Measurements from ENCODE around the gene USP21.

The USP21 gene

GRCh38 chr1:161153682-161154337 lies 5.5 kb upstream of the USP21 start, which contains the start of gene UFC1:
UFC1 (plus strand) TSS chr1:161153978; CDS start chr1:161153998, 20 bp downstream.
- TF ChIP-seq FOXP2 (optimal IDR thresholded peaks at IDR 0.05; ENCODE audit: borderline replicate concordance, extremely low read depth, extremely low read length, insufficient read depth): no peak
- TF ChIP-seq TAF1 (IDR thresholded peaks at IDR 0.05; ENCODE audit: borderline replicate concordance, insufficient read depth, low read length): peak; percentile 98
- TF ChIP-seq REST (IDR thresholded peaks at IDR 0.05; ENCODE audit: insufficient read depth in 1 of 2, low read depth in 2 of 2, low read length in 2 of 2): peak in 1 of 2 experiments; percentile 68; a peak in 1 of 4 replicates
- peak; percentile 88 for TF ChIP-seq POLR2AphosphoS5 (IDR thresholded peaks at IDR 0.05; ENCODE audit: low read depth, low read length)
- peak; percentile 87; the same call in 1 of the 2 replicates for TF ChIP-seq SIN3A (IDR thresholded peaks at IDR 0.05; ENCODE audit: borderline replicate concordance, insufficient read depth, low read length)

- TF ChIP-seq POLR2AphosphoS5 (IDR thresholded peaks at IDR 0.05; ENCODE audit: low read depth, low read length): no peak
- TF ChIP-seq TAF1 (IDR thresholded peaks at IDR 0.05; ENCODE audit: borderline replicate concordance, insufficient read depth, low read length): no peak
- TF ChIP-seq REST (IDR thresholded peaks at IDR 0.05; ENCODE audit: insufficient read depth in 1 of 2, low read depth in 2 of 2, low read length in 2 of 2): no peak
- no peak for TF ChIP-seq SIN3A (IDR thresholded peaks at IDR 0.05; ENCODE audit: borderline replicate concordance, insufficient read depth, low read length)
- TF ChIP-seq FOXP2 (optimal IDR thresholded peaks at IDR 0.05; ENCODE audit: borderline replicate concordance, extremely low read depth, extremely low read length, insufficient read depth): no peak
Observed at GRCh38 chr1:161157867-161158266, 1.4 kb upstream of the USP21 start.

GRCh38 chr1:161158316-161159010 lies 837 bp upstream of the USP21 start:
- TF ChIP-seq FOXP2 (optimal IDR thresholded peaks at IDR 0.05; ENCODE audit: borderline replicate concordance, extremely low read depth, extremely low read length, insufficient read depth) (no peak), TAF1 (IDR thresholded peaks at IDR 0.05; ENCODE audit: borderline replicate concordance, insufficient read depth, low read length) (no peak), REST (IDR thresholded peaks at IDR 0.05; ENCODE audit: insufficient read depth in 1 of 2, low read depth in 2 of 2, low read length in 2 of 2) (no peak)

GRCh38 chr1:161159913-161160243 lies 578 bp downstream of the USP21 start:
- TF ChIP-seq POLR2AphosphoS5 (IDR thresholded peaks at IDR 0.05; ENCODE audit: low read depth, low read length) (no peak), TAF1 (IDR thresholded peaks at IDR 0.05; ENCODE audit: borderline replicate concordance, insufficient read depth, low read length) (no peak), REST (IDR thresholded peaks at IDR 0.05; ENCODE audit: insufficient read depth in 1 of 2, low read depth in 2 of 2, low read length in 2 of 2) (no peak)

Measured in PFSK-1 (cell line).